Posterior cingulate gyrus (tissue), 11 donors: ENCODE measurements around the gene EFCAB8.

ENCODE experiments used
- DNase-seq, 10 donors: peaks; one replicate each; pipeline versions ENCODE4 v3.0.0 to v3.0.0-alpha.2; 2020 to 2021; ENCODE audit warnings: mixed read lengths in 3 of 10
- intact Hi-C: fragments of 100-400 bp; cut with DNase I; formaldehyde crosslinking; loops from one replicate; pipeline ENCODE4 v1.15.1; 2023

EFCAB8 gene, protein sequence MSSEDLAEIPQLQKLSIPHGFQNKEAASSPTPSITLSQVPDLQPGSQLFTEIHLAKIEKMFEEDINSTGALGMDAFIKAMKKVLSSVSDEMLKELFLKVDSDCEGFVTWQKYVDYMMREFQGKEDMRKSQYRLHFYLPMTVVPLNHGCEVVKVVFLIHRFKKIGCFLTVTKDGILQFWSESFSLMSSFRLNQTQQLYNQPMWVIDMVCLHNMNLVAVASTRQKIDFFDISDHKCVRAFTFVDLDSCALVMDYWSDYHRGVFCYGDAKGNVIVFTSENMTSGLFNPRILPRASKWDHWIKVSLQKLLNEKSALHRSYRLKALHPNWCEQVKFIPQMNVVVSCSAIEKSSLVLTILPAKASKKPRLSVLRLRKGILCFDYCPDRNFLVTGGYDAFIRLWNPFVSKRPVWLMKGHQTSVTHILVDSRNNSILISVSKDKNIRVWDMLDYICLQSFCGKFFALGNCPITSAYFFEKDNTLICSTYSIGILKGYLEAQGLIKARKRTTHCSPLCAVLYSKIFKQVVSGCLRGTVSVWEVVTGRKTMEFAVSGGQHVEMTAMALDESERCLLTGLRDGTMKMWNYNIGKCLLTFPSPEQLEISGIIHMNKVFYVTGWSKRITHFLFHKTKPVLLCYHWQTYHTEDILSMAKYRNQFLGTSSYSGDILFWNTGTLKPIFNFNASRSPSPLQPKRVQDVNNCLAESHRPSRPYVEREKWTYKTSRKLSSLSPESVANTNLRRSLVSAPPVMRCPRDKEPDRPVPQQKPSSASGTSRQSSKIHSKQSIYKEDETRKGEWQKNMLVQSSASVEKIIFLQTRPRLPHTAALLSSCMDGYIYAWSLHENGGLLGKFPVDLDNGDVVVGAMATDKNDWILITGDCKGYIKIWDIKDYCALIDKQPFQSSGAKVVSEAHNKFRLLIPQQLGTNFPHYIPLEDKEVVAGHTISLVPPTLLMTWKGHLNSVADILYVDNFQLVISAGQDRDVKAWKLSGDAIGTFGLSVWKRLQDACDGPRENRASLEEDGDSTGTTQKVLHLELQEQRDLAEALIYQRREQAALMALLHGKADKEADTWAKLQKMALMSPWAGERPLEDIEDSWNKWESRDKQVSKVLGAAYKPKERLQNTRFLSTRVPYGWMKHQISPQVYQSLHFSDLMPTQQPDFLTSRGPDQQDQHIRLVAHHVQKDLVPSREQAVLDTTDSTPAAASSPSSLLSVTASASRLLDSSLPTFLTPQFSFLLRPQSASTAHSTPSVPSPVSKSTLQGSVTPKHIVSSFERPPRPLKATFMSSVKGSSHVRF

DNA sequence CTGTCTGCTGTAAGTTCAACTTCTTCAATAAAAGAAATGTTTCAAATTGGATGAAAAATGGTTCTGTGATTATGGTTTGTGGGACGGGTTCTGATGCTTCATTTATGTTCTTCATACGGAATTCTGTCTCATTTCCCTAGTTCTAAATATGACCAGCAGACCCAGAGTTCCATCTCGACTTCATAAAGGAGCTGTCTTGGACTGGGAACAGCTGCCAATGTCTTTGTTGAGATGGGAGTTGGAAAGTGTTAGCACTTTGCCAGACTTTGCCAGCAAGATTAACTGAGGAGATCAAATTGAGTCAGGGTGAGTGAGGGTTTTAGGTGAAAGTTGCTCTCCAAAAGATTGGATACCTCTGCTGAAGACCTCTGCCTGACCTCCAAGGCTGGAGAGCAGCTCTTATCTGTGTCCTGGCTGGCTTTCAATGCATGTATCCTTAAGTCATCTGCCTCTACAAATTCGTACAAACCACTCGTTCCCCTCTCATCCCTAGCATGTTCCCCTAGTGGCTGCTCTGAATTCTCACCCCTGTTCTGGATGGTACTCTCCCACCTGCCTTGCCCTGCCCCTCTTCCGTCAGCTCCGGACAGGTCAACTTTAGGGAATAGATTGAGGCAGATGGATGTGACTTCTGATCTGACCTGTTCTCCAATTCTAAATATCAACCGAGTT is at the start of gene EFCAB8:
EFCAB8 (plus strand) TSS at position 223 of the 672 bp plus-strand sequence. CDS start 4,870 bp downstream, outside the sequence.
- no peak for DNase-seq
- intact Hi-C loops, result no loop called here

DNA sequence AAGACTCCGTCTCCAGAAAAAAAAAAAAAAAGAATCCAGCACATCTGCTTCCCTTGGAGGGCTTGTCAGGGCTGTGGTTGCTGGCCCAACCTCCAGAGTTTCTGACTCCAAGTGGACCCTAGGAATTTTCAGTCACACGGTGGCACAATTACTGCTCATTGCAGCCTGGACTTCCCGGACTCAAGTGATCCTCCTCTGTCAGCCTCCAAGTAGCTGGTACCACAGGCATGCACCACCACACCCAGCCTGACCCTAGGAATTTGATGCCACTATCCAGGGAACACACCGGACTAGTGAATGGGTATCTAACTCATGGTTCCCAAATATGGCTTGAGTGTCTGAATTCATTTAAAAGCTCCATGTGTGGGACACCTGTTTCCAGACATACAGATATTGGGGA is 48.8 kb upstream of the EFCAB8 start:
- DNase-seq, result no peak
- intact Hi-C loops, result no loop called here

DNA sequence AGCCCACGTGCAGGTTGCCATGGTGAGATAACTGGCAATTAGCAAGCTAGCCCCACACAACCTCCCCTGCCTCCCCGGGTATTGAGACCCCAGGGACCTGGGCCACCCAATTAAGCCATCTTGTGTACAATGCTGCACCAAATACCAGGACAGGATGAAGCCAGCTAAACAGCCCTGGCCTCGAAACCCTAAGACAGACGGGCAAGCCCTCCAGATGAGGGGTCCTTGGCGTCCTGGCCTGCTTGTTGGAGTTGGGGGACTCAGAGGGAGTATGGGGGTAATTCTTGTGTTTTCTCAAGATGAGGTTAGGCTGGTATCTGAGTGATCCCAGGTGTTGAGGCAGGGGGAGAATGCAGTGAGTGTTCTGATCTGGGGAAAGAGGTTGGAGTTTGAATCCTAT is 47.8 kb upstream of the EFCAB8 start:
- no peak for DNase-seq
- intact Hi-C loops, result no loop called here

DNA sequence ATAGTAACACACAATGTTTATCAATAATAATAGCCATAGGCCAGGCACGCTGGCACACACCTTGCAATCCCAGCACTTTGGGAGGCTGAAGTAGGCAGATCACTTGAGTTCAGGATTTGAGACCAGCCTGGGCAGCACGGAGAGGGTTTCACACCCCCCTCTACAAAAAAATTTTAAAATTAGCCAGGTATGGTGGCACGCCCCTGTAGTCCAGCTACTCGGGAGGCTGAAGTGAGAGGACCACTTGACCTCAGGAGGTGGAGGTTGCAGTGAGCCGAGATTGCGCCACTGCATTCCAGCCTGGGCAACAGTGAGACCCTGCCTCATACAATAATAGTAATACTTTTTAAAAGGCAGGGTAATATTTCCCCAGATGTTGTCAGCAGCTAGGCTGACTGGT is 46.8 kb upstream of the EFCAB8 start:
- intact Hi-C loops, result no loop called here
- DNase-seq, result no peak

DNA sequence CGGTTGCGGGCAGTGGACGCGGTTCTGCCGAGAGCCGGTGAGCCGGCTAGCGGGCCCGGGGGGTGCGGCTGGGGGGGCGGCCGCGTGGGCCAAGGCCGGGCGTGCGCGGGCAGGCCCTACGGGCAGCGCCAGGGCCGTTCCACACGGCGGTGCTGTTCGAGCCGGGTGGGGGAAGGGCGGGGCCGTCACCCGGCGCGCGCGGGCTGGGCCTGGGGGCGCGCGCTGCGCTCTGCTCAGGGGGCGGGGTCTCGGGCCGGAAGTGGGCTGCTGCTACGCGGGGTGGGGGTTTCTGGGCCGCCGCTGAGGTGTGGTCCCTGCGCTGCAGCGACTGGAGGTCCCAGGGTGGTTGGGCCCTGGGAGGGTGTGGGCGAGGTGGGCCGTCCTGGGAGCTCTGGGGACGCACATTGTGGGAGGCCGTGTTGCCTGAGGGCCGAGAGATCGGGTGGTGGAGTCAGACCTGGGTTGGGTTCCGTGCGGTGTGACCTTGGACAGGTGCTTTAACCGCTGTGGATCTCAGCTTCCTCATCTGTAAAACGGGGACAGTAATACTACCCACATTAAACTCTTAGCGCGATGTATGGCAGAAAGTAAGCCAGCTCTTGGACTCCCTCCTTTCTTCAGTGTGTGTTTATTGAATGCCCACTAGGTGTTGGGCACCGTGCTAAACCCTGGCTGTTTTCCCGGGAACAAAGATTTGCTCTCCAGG is 38.6 kb upstream of the EFCAB8 start:
- intact Hi-C loops, result no loop called here
- peak in 7 of 10 donors; percentile 53 to 87 (median 64) for DNase-seq

DNA sequence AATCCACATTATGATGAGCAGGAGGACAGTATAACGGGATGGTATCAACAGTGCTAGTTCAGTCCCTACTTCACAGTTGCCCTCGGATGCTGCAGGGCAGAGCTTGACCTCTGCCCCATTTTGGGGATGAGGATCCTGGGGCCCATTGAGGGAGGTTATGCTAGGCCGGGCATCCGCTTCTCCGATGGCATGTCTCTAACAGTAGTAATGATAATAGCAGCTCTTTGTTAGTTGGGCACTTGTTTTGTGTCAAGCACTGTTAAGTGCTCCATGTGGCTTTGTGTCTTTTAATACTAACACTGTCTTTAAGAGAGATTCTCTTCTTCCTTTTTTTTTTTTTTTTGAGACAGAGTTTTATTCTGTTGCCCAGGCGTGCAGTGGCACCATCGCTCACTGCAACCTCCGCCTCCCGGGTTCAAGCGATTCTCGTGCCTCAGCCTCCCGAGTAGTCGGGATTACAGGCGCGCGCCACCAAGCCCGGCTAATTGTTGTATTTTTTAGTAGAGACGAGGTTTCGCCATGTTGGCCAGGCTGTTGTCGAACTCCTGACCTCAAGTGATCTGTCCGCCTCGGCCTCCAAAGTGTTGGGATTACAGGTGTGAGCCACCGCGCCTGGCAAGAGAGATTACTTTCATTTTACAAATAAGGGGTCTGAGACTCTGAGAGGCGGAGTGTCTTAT is 37.9 kb upstream of the EFCAB8 start:
- intact Hi-C loops, result no loop called here

DNA sequence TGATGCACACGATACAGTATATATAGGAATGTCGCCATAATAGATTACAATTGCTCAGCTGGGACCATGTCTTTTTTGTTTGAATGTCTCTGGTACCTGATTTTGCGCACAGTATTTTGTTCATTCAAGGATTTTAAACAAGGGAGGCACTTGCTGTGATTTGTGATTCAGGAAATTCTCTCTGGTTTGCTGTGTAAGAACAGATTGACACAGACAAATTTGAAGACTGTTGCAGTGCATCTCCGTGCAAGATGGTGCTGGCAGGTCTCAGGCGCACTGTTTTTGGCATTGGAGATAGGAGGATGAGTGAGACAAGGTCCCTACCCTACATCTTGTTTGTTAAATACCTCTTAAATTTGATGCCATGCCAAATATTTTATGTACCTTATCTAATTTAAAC is 36.5 kb upstream of the EFCAB8 start:
- DNase-seq, result no peak
- intact Hi-C loops, result no loop called here

More for the DNA sequence above, 37.9 kb upstream of the EFCAB8 start:
- peak in 1 of 10 donors; percentile 62 for DNase-seq

DNA sequence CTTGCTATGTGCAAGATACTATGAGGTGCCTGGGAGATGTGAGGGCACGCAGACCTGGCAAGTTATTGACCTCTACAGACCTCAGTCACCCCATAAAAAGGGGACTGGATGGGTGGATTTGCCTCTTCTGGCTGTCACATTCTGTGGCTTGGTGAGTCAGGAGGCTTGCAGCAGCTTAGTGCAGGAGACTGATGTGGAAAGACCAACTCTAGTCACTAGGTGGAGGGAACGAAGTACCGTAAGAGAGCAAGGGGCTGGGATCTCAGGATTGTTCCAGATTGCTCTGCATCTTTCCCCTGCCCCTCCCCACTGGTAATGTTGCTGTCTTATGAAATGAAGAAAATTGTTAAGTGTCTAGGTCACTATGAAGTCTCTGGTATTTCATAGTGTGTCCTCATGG is 35.6 kb upstream of the EFCAB8 start:
- DNase-seq, result no peak
- intact Hi-C loops, result no loop called here

DNA sequence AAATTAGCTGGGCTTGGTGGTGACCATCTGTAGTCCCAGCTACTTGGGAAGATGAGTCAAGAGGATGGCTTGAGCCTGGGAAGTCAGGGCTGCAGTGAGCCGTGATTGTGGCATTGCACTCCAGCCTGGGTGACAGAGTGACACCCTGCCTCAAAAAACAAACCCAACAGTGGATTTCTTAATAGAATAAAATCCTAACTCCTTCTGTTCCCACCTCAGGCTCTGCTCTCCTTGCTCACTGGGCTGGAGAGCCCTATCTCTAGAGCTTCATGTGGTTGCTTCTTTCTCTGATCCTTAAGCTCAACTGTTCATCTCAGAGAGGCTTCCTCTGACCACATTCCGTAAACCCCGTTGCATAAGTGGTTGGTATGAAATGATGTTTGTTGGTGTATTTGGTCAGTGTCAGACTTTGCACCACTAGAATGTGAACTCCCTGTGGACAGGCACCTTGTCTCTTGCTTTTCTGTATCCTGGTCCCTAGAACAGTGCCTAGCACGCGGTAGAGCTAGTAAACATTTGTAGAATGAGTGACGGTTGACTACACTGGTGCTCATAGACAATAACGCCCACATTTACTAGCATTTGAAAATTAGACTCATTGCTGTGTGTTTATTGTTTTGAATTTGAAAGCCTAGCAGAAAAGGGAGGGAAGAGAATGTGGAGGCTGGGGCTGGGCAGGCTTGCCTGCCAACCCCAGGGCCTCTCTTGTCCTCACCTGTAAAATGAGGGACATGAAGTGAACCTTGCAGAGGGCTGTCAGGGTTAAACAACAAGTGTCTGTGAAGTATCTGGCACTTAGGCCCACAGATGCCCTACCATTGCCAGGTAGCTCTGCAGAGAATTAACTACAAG is 34.8 kb upstream of the EFCAB8 start:
- intact Hi-C loops, result no loop called here
- no peak for DNase-seq

DNA sequence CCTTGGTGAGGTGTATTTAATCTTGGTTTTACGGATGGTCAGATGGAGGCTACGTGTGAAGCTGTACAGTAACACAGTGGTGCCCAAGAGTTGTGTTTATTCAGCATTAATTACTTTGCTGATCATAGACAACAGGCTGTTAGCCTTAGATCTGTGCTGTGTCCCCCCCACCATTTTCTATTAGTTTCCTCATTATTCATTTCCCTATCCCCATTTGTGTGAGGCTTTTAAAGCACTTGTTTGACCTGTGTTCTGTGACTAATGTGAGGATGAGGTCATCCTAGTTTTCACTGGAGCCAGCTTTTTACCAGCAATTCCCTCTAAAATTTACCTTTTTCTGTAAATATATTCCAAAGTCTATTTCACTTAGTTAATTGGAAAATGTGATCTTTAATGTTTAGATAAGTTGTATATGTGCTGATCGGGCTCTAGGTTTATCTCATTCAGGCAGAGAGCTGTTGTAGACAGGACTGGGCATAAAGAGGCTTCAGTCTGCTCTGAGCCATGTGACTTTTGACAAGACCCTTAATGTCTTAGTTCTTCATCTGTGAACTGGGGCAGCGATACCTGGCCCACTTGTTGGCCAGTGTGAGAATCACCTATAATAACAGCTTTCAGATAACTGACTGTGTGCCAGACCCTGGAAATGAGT is 30.6 kb upstream of the EFCAB8 start:
- intact Hi-C loops, result no loop called here
- no peak for DNase-seq

DNA sequence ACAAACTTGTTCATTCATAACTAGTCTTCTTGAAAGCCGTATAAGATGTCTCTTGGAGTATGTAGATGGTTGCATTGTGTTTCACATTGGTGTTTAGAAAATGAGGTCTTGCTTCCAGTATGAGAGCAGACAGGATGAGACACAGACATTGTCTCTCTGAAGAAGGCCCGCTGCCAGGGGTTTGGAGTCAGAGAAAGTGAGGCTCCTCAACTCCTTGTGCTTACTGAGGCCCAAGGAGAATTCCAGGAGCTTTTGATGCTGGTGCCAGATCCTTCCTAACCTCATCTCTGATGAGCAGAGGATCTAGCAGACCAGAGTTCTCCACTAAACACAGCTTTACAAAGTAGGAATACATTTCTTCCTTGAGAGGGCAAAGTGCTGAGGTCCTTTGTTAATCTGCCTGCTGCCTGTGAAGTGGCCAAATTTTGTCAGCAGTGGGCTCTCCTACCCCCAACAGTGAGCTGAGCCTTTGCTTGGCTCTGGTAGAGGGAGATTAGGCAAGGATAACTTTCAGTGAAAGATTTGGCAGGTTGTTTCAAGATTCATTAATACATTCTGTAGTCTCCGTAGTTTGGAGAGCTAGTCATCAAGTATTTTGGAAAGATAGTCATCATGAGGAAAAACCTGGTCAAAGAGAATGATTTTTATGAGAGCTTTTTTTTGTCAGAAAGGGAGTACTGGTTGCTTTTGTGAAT is 29.3 kb upstream of the EFCAB8 start:
- intact Hi-C loops, result no loop called here
- DNase-seq, result no peak

DNA sequence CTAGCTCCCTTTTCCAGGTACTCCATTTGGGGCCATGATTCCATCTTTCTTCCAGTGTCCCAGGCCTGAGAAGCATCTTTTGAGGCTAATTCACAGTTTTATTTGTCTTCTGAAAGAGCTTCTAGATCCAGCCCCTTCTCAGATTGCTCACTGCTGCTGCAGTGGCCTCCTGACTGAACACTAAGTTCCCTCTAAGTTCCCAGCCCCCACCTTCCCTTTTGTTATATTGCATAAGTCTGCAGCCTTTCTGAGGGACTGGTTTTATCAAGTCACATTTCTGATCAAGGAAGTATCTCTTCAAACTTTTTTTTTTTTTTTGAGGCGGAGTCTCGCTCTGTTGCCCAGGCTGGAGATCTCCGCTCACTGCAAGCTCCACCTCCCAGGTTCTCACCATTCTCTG is 28.3 kb upstream of the EFCAB8 start:
- no peak for DNase-seq
- intact Hi-C loops, result no loop called here

DNA sequence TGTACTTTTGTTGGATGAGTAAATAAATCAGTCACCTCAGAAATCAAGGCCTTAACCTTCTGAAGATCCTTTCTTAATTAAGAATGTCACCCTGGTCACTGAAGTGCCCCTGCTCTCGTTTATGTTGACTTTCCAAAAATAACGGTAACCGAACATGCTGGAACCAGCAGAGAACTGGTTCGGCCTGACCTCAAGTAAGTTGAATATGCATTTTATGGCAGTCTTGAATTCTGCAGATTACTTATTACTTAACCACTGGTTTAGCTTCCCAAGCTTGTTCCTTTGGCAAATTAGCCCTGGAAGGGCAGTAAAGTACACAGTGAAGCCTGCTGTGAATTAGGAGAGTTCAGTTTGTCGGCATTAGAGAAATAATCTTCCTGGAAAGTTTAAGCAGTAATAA is 26.7 kb upstream of the EFCAB8 start:
- no peak for DNase-seq
- intact Hi-C loops, result no loop called here

DNA sequence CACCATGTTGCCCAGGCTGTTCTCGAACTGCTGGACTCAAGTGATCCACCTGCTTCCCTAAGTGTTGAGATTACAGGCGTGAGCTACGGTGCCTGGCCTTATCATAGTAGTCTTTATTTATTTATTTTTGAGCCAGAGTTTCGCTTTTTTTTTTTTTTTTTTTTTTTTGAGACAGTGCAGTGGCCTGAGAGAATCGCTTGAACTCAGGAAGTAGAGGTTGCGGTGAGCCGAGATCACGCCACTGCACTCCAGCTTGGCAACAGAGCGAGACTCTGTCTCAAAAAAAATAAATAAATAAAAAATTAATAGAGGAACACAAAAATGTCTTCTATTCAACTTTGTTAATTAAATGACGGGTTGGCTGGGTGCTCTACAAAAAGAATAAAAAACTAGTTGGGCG is 26.1 kb upstream of the EFCAB8 start:
- intact Hi-C loops, result no loop called here
- no peak for DNase-seq

DNA sequence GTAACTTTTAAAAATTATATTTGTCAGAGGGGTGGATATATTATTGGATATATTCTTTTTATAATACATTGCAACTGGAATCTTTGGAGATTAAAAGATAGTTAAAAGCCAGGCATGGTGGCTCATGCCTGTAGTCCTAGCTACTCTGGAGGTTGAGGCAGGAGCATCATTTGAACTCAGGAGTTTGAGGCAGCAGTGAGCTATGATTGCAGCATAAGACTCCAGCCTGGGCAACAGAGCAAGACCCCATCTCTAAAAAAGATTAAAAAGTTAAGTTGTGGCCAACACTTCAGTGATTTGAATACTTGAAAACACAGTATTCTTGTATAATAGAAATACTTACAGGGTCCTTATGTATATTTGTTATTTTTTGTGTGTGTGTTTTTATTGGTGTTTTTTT is 23.8 kb upstream of the EFCAB8 start:
- intact Hi-C loops, result no loop called here
- no peak for DNase-seq

DNA sequence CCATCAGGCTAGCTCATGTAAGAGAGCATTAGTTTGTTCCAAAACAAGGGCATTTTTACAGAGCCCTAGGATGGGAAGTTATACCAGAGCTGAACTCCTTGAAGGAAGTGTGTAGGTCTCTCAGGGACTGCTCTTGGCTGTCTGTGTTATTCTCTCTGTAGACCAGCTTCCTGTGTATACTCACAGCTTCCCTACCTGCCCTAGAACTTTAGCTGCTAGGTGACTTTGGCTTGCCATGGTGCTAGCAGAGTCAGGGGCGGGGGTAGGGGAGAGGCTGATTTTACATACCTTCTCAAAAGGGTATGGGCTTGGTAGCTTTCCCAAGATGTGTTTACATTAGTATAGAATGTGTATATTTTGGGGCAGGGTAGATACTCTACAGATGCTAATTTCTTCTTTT is 21.6 kb upstream of the EFCAB8 start:
- intact Hi-C loops, result no loop called here
- DNase-seq, result no peak
